Lung microvascular endothelial cell (primary cell): ENCODE data around the gene C3orf85. TPM values are rescaled to one million over a fixed set of nuclear protein-coding genes. Genes with fewer than 3 reads are reported as not detected.
"Not testable (repeated sequence)": the region's sequence is repeated elsewhere in the genome, so short reads cannot be mapped to it uniquely, and the experiment has no call there.

Source experiments
- DNase-seq, 2 donors: peaks; one replicate each; pipeline versions ENCODE4 v3.0.0 to v3.0.0-alpha.2; 2010; ENCODE audit warnings: low read depth in 2 of 2
- total RNA-seq: library from RNA; depleted of rRNA; stranded (reverse); fragments of >200 nt; gene quantifications from 2 replicates; pipeline ENCODE4 v1.2.1, GENCODE V29; 2014

C3orf85 gene
- not detected in 2 replicates for total RNA-seq

- no peak for DNase-seq
These were observed at the start of gene C3orf85 for GRCh38 chr3:109136523-109136922. C3orf85 (plus strand) TSS chr3:109136719; CDS start chr3:109136848, 129 bp downstream.

GRCh38 chr3:109089265-109089664, 47.3 kb upstream of the C3orf85 start:
- no peak for DNase-seq

GRCh38 chr3:109091846-109092245, 44.7 kb upstream of the C3orf85 start:
- no peak for DNase-seq

- DNase-seq: no peak
These were observed 43.0 kb upstream of the C3orf85 start for GRCh38 chr3:109093561-109093960.

GRCh38 chr3:109095166-109095565, 41.4 kb upstream of the C3orf85 start:
- no peak for DNase-seq

- DNase-seq: no peak
These were observed 38.4 kb upstream of the C3orf85 start for GRCh38 chr3:109098079-109098644.

- no peak for DNase-seq
These were observed 26.9 kb upstream of the C3orf85 start for GRCh38 chr3:109109574-109109973.

- no peak for DNase-seq
These were observed 23.4 kb upstream of the C3orf85 start for GRCh38 chr3:109112946-109113760.

GRCh38 chr3:109114746-109115145, 21.8 kb upstream of the C3orf85 start:
- DNase-seq: no peak

GRCh38 chr3:109115451-109115850, 21.1 kb upstream of the C3orf85 start:
- DNase-seq: no peak

GRCh38 chr3:109116031-109116430, 20.5 kb upstream of the C3orf85 start:
- no peak for DNase-seq

- no peak for DNase-seq
These were observed 18.6 kb upstream of the C3orf85 start, which contains the start of gene MORC1 for GRCh38 chr3:109117939-109118338. MORC1 (minus strand) TSS chr3:109118134; CDS start chr3:109118059, 75 bp downstream.

- DNase-seq: no peak
These were observed 17.9 kb upstream of the C3orf85 start for GRCh38 chr3:109118584-109118983.

GRCh38 chr3:109122690-109123089, 13.8 kb upstream of the C3orf85 start:
- no peak for DNase-seq

GRCh38 chr3:109125902-109126301, 10.6 kb upstream of the C3orf85 start:
- DNase-seq: no peak

GRCh38 chr3:109127553-109127952, 9.0 kb upstream of the C3orf85 start:
- no peak for DNase-seq

GRCh38 chr3:109131276-109131675, 5.2 kb upstream of the C3orf85 start:
- no peak for DNase-seq

GRCh38 chr3:109132801-109133473, 3.6 kb upstream of the C3orf85 start:
- DNase-seq: no peak

- DNase-seq: not testable (repeated sequence)
These were observed 3.1 kb upstream of the C3orf85 start for GRCh38 chr3:109133474-109133816.

- no peak for DNase-seq
These were observed 1.2 kb downstream of the C3orf85 start for GRCh38 chr3:109137761-109138160.

- no peak for DNase-seq
These were observed 3.8 kb downstream of the C3orf85 start for GRCh38 chr3:109140318-109140717.

GRCh38 chr3:109143646-109144045, 7.1 kb downstream of the C3orf85 start:
- no peak for DNase-seq

- no peak for DNase-seq
These were observed 12.6 kb downstream of the C3orf85 start for GRCh38 chr3:109149078-109149477.
